ENCODE data around the gene PFKP. TPM values are rescaled to one million over a fixed set of nuclear protein-coding genes. Genes with fewer than 3 reads are reported as not detected.

PFKP gene
- total RNA-seq, 4 donors from 2014 or later: 53.9 to 93.9 (median 66.2) TPM

DNA sequence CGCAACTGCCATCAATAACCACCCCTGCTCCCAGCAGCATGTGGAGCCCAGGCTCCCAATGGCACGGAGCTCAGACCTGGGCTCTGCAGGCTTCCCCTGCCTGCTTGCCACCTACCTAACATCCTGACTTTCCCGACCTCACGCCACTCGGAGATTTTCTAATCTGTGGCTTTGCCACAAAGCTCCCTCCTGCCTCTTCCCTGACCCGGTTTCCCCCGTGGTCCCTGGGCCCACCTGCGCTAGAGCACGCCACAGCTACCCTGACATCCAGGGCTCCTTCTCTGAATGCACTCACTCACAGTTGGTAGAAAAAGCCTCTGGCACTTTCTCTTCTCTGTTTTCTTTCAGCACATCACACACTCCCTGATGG, 85.2 kb downstream of the PFKP start:
- WGBS, 2 donors (ENCODE audit: low coverage in 1 of 2): 88 to 100% methylated on average over 3 to 9 of the region's 9 CpGs
- Histone ChIP-seq H3K27me3 (no peaks in the 10 kb centered on the region), H3K36me3 (peaks cover 0 to 71% (median 25%) of the 10 kb centered on the region in 4 donors), H3K4me3 (no peak overlapping the region), H3K9me3 (no peaks in the 10 kb centered on the region), H3K4me1 (no peaks in the 10 kb centered on the region), H3K27ac (no peak overlapping the region)
- no peak for DNase-seq
- in situ Hi-C loops (cut with MboI; ENCODE audit: low pct_ligation_motif_present in 1 of 4, low pct_unique_long_range_greater_than_20kb in 1 of 4, low sequenced_read_pairs in 3 of 4): no loop called here
- TF ChIP-seq POLR2A (IDR thresholded peaks at IDR 0.05) (no peak), POLR2AphosphoS5 (IDR thresholded peaks at IDR 0.05) (no peak), EP300 (IDR thresholded peaks at IDR 0.05; ENCODE audit: low read depth) (no peak)
- TF ChIP-seq, protein P1, sequence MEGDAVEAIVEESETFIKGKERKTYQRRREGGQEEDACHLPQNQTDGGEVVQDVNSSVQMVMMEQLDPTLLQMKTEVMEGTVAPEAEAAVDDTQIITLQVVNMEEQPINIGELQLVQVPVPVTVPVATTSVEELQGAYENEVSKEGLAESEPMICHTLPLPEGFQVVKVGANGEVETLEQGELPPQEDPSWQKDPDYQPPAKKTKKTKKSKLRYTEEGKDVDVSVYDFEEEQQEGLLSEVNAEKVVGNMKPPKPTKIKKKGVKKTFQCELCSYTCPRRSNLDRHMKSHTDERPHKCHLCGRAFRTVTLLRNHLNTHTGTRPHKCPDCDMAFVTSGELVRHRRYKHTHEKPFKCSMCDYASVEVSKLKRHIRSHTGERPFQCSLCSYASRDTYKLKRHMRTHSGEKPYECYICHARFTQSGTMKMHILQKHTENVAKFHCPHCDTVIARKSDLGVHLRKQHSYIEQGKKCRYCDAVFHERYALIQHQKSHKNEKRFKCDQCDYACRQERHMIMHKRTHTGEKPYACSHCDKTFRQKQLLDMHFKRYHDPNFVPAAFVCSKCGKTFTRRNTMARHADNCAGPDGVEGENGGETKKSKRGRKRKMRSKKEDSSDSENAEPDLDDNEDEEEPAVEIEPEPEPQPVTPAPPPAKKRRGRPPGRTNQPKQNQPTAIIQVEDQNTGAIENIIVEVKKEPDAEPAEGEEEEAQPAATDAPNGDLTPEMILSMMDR (IDR thresholded peaks at IDR 0.05): no peak
- intact Hi-C loops (cut with DNase I; ENCODE audit: low total_unique reads): no loop called here

DNA sequence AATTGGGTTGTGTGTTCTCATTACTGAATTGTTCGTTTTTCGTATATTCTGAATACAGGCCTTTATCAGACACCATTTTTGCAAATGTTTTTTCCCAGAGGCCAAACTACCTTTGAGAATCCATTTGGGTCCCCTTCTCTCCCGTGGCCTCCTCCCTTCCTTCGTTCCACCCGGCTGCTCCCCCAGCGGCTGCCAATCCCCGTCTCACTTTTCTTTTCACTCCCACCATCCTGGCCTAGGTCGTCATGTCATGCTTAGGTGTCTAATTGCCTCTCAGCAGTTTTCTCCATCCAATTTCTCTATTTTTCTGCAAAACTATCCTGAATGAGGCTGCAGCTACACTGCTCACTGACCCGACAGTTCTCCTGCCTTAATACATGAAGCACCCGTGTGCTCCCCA, 87.3 kb downstream of the PFKP start:
- 95 to 96% methylated on average over 9 to 10 of the region's 10 CpGs for WGBS, 2 donors (ENCODE audit: low coverage in 1 of 2)

DNA sequence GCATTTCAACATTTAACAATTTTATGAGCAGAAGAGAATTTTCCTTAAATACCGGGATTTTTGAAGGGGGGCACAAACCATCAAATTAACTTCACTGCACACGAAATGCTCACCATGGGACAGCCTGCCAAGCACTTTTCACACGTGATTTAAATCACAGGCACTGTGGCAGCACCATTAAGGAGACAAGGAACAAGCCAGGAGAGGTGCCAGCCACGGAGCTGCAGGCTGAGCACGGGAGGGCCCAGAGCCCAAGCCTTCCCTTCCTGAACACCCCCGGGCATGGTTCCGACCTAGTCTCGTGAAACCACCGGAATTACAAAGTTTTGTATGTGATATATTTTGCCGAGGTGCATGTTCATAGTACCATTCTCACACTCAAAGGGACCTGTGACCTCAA, 91.8 kb downstream of the PFKP start:
- no peaks in the 10 kb centered on the region for H3K27me3 ChIP-seq
- no peaks in the 10 kb centered on the region for H3K9me3 ChIP-seq
- in situ Hi-C loops (cut with MboI; ENCODE audit: low pct_ligation_motif_present in 1 of 4, low pct_unique_long_range_greater_than_20kb in 1 of 4, low sequenced_read_pairs in 3 of 4) (no loop called here), intact Hi-C loops (cut with DNase I; ENCODE audit: low total_unique reads) (no loop called here)
- DNase-seq: no peak
- H3K4me3 ChIP-seq: no peak overlapping the region
- whole genome bisulfite sequencing, 2 donors (ENCODE audit: low coverage in 1 of 2): 85 to 92% methylated on average over 2 to 10 of the region's 10 CpGs
- no peaks in the 10 kb centered on the region for H3K4me1 ChIP-seq
- no peak overlapping the region for H3K27ac ChIP-seq
- TF ChIP-seq POLR2A (IDR thresholded peaks at IDR 0.05): no peak
- no peak for TF ChIP-seq POLR2AphosphoS5 (IDR thresholded peaks at IDR 0.05)
- TF ChIP-seq, protein P1 (IDR thresholded peaks at IDR 0.05): no peak
- no peak for TF ChIP-seq EP300 (IDR thresholded peaks at IDR 0.05; ENCODE audit: low read depth)
- peaks cover 0 to 84% (median 26%) of the 10 kb centered on the region in 4 donors for H3K36me3 ChIP-seq

More for the DNA sequence above, 87.3 kb downstream of the PFKP start:
- Histone ChIP-seq H3K9me3 (no peaks in the 10 kb centered on the region), H3K36me3 (peaks cover 0 to 77% (median 25%) of the 10 kb centered on the region in 4 donors), H3K4me3 (no peak overlapping the region), H3K27ac (no peak overlapping the region), H3K4me1 (no peaks in the 10 kb centered on the region), H3K27me3 (no peaks in the 10 kb centered on the region)
- no peak for DNase-seq
- intact Hi-C loops (cut with DNase I; ENCODE audit: low total_unique reads) (no loop called here), in situ Hi-C loops (cut with MboI; ENCODE audit: low pct_ligation_motif_present in 1 of 4, low pct_unique_long_range_greater_than_20kb in 1 of 4, low sequenced_read_pairs in 3 of 4) (no loop called here)
- TF ChIP-seq POLR2AphosphoS5 (IDR thresholded peaks at IDR 0.05) (no peak), POLR2A (IDR thresholded peaks at IDR 0.05) (no peak), EP300 (IDR thresholded peaks at IDR 0.05; ENCODE audit: low read depth) (no peak)
- TF ChIP-seq, protein P1 (IDR thresholded peaks at IDR 0.05): no peak

DNA sequence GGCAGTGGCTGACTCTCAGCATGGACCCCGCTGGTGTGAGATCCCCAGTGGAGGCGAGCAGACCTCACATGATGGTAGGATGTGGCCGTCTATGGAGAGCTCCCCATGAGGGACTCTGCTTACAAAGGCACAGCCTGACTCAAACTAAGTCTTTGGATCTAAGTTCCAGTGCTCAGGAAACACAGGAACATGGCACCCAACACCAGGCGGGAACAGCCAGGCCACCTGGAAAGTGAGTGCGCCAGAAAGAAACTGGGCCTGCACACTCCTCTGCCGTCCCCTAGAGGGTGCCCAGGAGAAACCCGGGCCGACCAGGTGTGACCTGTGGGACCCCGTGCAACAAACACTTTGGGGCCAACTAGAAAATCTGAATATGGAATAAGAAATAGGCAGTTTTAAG, 95.2 kb downstream of the PFKP start:
- H3K4me1 ChIP-seq: no peaks in the 10 kb centered on the region
- no peak overlapping the region for H3K4me3 ChIP-seq
- no peaks in the 10 kb centered on the region for H3K27me3 ChIP-seq
- DNase-seq: no peak
- TF ChIP-seq POLR2A (IDR thresholded peaks at IDR 0.05): no peak
- no peak for TF ChIP-seq POLR2AphosphoS5 (IDR thresholded peaks at IDR 0.05)
- TF ChIP-seq EP300 (IDR thresholded peaks at IDR 0.05; ENCODE audit: low read depth): no peak
- TF ChIP-seq, protein P1 (IDR thresholded peaks at IDR 0.05): no peak
- no peak overlapping the region for H3K27ac ChIP-seq
- intact Hi-C loops (cut with DNase I; ENCODE audit: low total_unique reads) (no loop called here), in situ Hi-C loops (cut with MboI; ENCODE audit: low pct_ligation_motif_present in 1 of 4, low pct_unique_long_range_greater_than_20kb in 1 of 4, low sequenced_read_pairs in 3 of 4) (no loop called here)
- 83 to 96% methylated on average over 1 to 9 of the region's 9 CpGs for WGBS, 2 donors (ENCODE audit: low coverage in 1 of 2)
- H3K9me3 ChIP-seq: no peaks in the 10 kb centered on the region
- H3K36me3 ChIP-seq: peaks cover 0 to 84% (median 29%) of the 10 kb centered on the region in 4 donors
